Lower lobe of right lung (tissue), 2 donors: ENCODE data around the gene PARP11. TPM values are rescaled to one million over a fixed set of nuclear protein-coding genes. Genes with fewer than 3 reads are reported as not detected.

Experiments
- ATAC-seq, 2 donors: fragments of 200-7000 bp; cut with Tn5 transposase; one replicate each; pipeline ENCODE4 v1.9.1; 2020 to 2022; ENCODE audit warnings: mild to moderate bottlenecking in 2 of 2, moderate library complexity in 2 of 2
- DNase-seq: peaks from one replicate; pipeline ENCODE4 v3.0.0-alpha.2; 2020
- H3K27ac ChIP-seq: fragments of 200-600 bp; one replicate; pipeline ENCODE4 v1.8.0; 2022
- H3K27me3 ChIP-seq: fragments of 200-600 bp; one replicate; pipeline ENCODE4 v1.8.0; 2022; ENCODE audit warnings: low read depth
- H3K36me3 ChIP-seq: fragments of 200-600 bp; one replicate; pipeline ENCODE4 v1.8.0; 2022; ENCODE audit warnings: mild to moderate bottlenecking
- H3K4me1 ChIP-seq: fragments of 200-600 bp; one replicate; pipeline ENCODE4 v1.8.0; 2022
- H3K4me3 ChIP-seq: fragments of 200-600 bp; one replicate; pipeline ENCODE4 v1.8.0; 2022; ENCODE audit warnings: mild to moderate bottlenecking
- H3K9me3 ChIP-seq: fragments of 200-600 bp; one replicate; pipeline ENCODE4 v1.8.0; 2022
- CTCF ChIP-seq: fragments of 200-600 bp; IDR thresholded peaks from one replicate; pipeline ENCODE4 v1.8.0; 2022; ENCODE audit warnings: antibody characterized with exemption, mild to moderate bottlenecking
- intact Hi-C: fragments of 100-400 bp; cut with DNase I; formaldehyde crosslinking; loops from one replicate; pipeline ENCODE4 v1.11.0; 2022
- total RNA-seq: library from RNA; stranded (reverse); fragmentation: NEBNext Ultra II Directional; extraction: Animal tissue kit (Norgen Biotek cat#: 25700); gene quantifications from one replicate; pipeline ENCODE4 v1.2.1, GENCODE V29; 2021
- donor health status: DM: no; HTN: yes; CAD: no; lungs with severe emphysema.

PARP11 gene
- total RNA-seq, 1 donor from 2014 or later, result 14.0 TPM

GRCh38 chr12:3896801-3897351 lies 23.7 kb upstream of the PARP11 start:
- Histone ChIP-seq H3K4me1 (no peaks in the 10 kb centered on the region), H3K27me3 (no peaks in the 10 kb centered on the region), H3K4me3 (no peak overlapping the region), H3K9me3 (no peaks in the 10 kb centered on the region), H3K36me3 (no peaks in the 10 kb centered on the region), H3K27ac (peak overlapping the region; percentile 68)
- intact Hi-C loops, result no loop called here
- TF ChIP-seq CTCF, result no peak
- peak; percentile 58 to 81 for ATAC-seq
- no peak for DNase-seq

DNA sequence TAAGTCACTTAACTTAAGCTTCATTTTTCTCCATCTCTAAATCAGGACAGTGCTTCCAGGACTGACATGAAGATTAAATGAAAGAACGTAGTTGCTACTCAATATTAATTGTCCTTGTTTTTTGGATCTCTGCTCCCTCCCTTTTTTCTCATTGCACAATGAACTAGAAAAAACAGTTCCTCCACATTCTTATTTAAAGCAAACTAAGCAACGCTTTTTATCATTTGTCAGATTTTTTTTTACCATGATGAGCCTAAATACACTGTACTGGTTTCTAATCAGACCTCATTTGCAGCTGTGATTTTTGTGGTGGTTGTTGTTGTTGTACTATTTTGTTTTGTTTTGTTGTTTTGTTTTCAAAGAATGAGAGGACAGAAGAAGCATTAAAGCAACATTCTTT lies 23.2 kb upstream of the PARP11 start:
- intact Hi-C loops, result no loop called here
- H3K9me3 ChIP-seq, result no peaks in the 10 kb centered on the region
- no peaks in the 10 kb centered on the region for H3K36me3 ChIP-seq
- DNase-seq (no peak), ATAC-seq (no peak)
- H3K27me3 ChIP-seq, result no peaks in the 10 kb centered on the region
- no peak overlapping the region for H3K4me3 ChIP-seq
- H3K4me1 ChIP-seq, result no peaks in the 10 kb centered on the region
- peak overlapping the region; percentile 68 for H3K27ac ChIP-seq
- TF ChIP-seq CTCF, result no peak

DNA sequence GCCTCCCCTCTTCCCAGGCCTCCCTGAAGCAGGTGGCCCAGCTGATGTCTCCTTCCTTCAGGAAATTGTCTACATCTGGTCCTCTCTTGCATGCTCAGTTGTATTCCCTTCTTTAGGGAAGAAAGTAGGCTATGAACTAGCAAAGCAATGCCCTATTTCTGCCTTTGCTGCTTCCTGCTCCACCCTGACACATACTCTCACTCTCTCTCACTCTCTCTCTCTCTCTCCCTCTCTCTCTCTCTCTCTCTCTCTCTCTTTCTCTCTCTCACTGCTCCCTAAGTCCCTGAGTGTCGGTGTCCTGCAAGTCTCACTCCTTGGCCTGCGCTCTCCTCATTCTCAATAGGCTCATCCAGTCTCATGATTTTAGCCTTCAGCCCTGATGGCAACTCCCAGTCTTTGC lies 19.4 kb upstream of the PARP11 start:
- no peak for DNase-seq
- Histone ChIP-seq H3K4me3 (no peak overlapping the region), H3K36me3 (no peaks in the 10 kb centered on the region), H3K9me3 (no peaks in the 10 kb centered on the region), H3K27ac (no peak overlapping the region), H3K27me3 (no peaks in the 10 kb centered on the region), H3K4me1 (no peaks in the 10 kb centered on the region)
- TF ChIP-seq CTCF, result no peak
- ATAC-seq, result no peak
- intact Hi-C loops, result no loop called here

GRCh38 chr12:3891201-3891600 lies 18.0 kb upstream of the PARP11 start:
- intact Hi-C loops, result no loop called here
- Histone ChIP-seq H3K9me3 (no peaks in the 10 kb centered on the region), H3K36me3 (no peaks in the 10 kb centered on the region), H3K4me3 (no peak overlapping the region), H3K4me1 (no peaks in the 10 kb centered on the region), H3K27ac (no peak overlapping the region), H3K27me3 (no peaks in the 10 kb centered on the region)
- ATAC-seq (no peak), DNase-seq (no peak)
- no peak for TF ChIP-seq CTCF

GRCh38 chr12:3888659-3889058 lies 15.5 kb upstream of the PARP11 start:
- Histone ChIP-seq H3K4me1 (no peaks in the 10 kb centered on the region), H3K36me3 (no peaks in the 10 kb centered on the region), H3K4me3 (no peak overlapping the region), H3K27me3 (no peaks in the 10 kb centered on the region), H3K9me3 (no peaks in the 10 kb centered on the region), H3K27ac (no peak overlapping the region)
- intact Hi-C loops, result no loop called here
- TF ChIP-seq CTCF, result no peak
- ATAC-seq (no peak), DNase-seq (no peak)
